ENCODE results near the gene GFI1. TPM values are rescaled to one million over a fixed set of nuclear protein-coding genes. Genes with fewer than 3 reads are reported as not detected.
A peak's percentile ranks its signal among the peaks of the same experiment; 100 is the strongest.

GFI1 gene
- total RNA-seq, 1 experiment from 2014 or later, result not detected

DNA sequence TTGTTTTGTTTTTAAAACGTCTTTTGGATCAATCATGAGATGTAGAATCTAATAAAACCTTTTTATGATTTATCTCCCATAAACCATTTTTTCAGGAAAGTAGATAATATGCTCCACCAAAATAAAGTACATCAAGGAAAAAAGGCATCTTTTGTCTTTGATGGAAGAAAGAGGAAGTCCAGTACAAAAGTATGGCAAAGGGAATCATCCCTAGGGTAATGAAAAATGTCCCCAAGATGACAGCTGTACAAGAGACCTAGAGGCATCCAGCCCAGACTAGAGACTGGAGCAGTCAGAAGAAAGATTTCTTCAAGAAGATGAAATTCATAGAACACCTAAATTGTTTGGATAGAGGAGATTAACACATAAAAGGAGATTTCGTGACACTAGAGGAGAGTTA lies 32.3 kb upstream of the GFI1 start:
- ChIA-PET CTCF (interaction anchor here (0.6 to 1.1 kb wide), 2 partner anchors 18 to 92 kb away, joined by 3 to 6 read pairs; no protein-coding TSS in a partner anchor), POLR2A (no interaction called here)
- no TSS peak for BruUV-seq (replicated peaks)
- Mint-ChIP-seq H3K36me3 (ENCODE audit: insufficient read depth, unreplicated experiment) (no peaks in the 10 kb centered on the region), H3K27me3 (ENCODE audit: insufficient read depth, unreplicated experiment) (no peaks in the 10 kb centered on the region), H3K4me3 (ENCODE audit: unreplicated experiment) (no peak overlapping the region), H3K4me1 (ENCODE audit: insufficient read depth, unreplicated experiment) (peaks cover 7% of the 10 kb centered on the region), H3K27ac (ENCODE audit: low read depth, unreplicated experiment) (no peak overlapping the region), H3K9me3 (ENCODE audit: unreplicated experiment) (no peaks in the 10 kb centered on the region)
- DNase-seq (ENCODE audit: unreplicated experiment), result no peak
- intact Hi-C loops (cut with micrococcal nuclease), result no loop called here
- TF ChIP-seq, protein P1, sequence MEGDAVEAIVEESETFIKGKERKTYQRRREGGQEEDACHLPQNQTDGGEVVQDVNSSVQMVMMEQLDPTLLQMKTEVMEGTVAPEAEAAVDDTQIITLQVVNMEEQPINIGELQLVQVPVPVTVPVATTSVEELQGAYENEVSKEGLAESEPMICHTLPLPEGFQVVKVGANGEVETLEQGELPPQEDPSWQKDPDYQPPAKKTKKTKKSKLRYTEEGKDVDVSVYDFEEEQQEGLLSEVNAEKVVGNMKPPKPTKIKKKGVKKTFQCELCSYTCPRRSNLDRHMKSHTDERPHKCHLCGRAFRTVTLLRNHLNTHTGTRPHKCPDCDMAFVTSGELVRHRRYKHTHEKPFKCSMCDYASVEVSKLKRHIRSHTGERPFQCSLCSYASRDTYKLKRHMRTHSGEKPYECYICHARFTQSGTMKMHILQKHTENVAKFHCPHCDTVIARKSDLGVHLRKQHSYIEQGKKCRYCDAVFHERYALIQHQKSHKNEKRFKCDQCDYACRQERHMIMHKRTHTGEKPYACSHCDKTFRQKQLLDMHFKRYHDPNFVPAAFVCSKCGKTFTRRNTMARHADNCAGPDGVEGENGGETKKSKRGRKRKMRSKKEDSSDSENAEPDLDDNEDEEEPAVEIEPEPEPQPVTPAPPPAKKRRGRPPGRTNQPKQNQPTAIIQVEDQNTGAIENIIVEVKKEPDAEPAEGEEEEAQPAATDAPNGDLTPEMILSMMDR (IDR thresholded peaks at IDR 0.05; ENCODE audit: unreplicated experiment), result no peak

DNA sequence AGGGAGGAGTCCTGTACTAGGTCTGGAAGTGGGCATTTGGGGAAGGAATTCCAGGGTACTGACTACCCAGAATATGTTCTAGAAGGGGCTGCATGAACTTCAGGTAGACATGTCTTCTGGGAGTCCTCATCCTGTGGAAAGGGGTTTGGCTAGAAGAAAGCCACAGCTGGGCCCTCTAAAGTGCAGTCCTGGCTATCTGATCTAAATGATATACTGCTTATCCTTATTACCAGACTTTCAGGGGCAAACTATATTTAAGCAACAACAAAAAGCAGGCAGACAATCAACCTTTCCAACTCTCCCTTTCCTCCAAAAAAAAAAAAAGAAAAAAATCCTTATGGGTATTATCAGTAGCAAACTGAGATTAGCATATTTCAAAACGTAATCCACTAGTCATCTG lies 29.8 kb upstream of the GFI1 start:
- no peak for DNase-seq (ENCODE audit: unreplicated experiment)
- BruUV-seq (replicated peaks), result no TSS peak
- POLR2A ChIA-PET, result interaction anchor here (0.9 kb wide), 1 partner anchor 9 kb away, joined by 3 read pairs; no protein-coding TSS in a partner anchor
- peaks cover 7% of the 10 kb centered on the region for H3K4me1 Mint-ChIP-seq (ENCODE audit: insufficient read depth, unreplicated experiment)
- H3K27ac Mint-ChIP-seq (ENCODE audit: low read depth, unreplicated experiment), result no peak overlapping the region
- peaks cover 7% of the 10 kb centered on the region for H3K36me3 Mint-ChIP-seq (ENCODE audit: insufficient read depth, unreplicated experiment)
- H3K27me3 Mint-ChIP-seq (ENCODE audit: insufficient read depth, unreplicated experiment), result no peaks in the 10 kb centered on the region
- intact Hi-C loops (cut with micrococcal nuclease), result no loop called here
- TF ChIP-seq, protein P1 (IDR thresholded peaks at IDR 0.05; ENCODE audit: unreplicated experiment), result no peak
- CTCF ChIA-PET, result no interaction called here
- H3K9me3 Mint-ChIP-seq (ENCODE audit: unreplicated experiment), result no peaks in the 10 kb centered on the region
- no peak overlapping the region for H3K4me3 Mint-ChIP-seq (ENCODE audit: unreplicated experiment)

DNA sequence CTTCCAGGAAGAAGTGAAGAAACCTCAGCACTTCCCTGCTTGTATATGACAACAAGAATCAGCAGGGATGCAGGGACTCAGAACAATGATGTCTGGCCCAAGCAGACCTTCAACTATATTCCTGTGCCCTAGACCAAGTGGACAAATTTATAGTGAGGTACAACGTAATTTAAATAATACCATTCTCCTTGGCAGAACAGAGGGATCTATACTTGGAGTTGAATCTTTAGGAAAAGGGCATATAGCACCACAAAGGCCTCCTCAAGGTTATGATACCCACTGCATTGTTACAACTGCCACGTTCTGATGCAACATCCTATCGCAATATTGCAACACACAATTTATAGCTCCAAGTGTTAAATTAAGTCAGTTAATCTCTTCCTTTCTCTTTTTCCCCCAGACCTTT lies 29.1 kb upstream of the GFI1 start:
- TF ChIP-seq, protein P1 (IDR thresholded peaks at IDR 0.05; ENCODE audit: unreplicated experiment), result no peak
- no TSS peak for BruUV-seq (replicated peaks)
- peaks cover 7% of the 10 kb centered on the region for H3K36me3 Mint-ChIP-seq (ENCODE audit: insufficient read depth, unreplicated experiment)
- peak; percentile 53 for DNase-seq (ENCODE audit: unreplicated experiment)
- intact Hi-C loops (cut with micrococcal nuclease), result no loop called here
- H3K27ac Mint-ChIP-seq (ENCODE audit: low read depth, unreplicated experiment), result no peak overlapping the region
- no peak overlapping the region for H3K4me3 Mint-ChIP-seq (ENCODE audit: unreplicated experiment)
- no peaks in the 10 kb centered on the region for H3K9me3 Mint-ChIP-seq (ENCODE audit: unreplicated experiment)
- POLR2A ChIA-PET, result interaction anchor here (0.9 to 1.3 kb wide), 2 partner anchors 9 to 24 kb away, joined by 3 to 4 read pairs; no protein-coding TSS in a partner anchor
- CTCF ChIA-PET, result no interaction called here
- H3K27me3 Mint-ChIP-seq (ENCODE audit: insufficient read depth, unreplicated experiment), result no peaks in the 10 kb centered on the region
- H3K4me1 Mint-ChIP-seq (ENCODE audit: insufficient read depth, unreplicated experiment), result peaks cover 7% of the 10 kb centered on the region

DNA sequence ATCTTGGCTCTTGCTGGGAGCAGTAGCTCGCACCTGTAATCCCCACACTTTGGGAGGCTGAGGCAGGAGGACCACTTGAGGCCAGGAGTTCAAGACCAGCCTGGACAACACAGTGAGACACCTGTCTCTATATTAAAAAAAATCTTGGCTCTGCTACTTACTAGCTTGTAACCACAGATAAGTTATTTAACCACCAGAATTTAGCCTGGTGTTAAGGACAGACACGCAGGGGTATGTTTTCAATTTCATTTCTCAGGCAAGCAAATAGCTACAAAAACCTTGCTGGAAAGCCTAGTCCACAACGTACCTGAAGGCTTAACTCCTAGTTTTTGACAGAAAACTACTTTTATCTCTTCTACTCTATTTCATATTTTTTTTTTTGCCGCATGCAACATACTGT lies 24.8 kb upstream of the GFI1 start:
- Mint-ChIP-seq H3K27ac (ENCODE audit: low read depth, unreplicated experiment) (no peak overlapping the region), H3K27me3 (ENCODE audit: insufficient read depth, unreplicated experiment) (no peaks in the 10 kb centered on the region), H3K4me3 (ENCODE audit: unreplicated experiment) (no peak overlapping the region), H3K9me3 (ENCODE audit: unreplicated experiment) (no peaks in the 10 kb centered on the region), H3K36me3 (ENCODE audit: insufficient read depth, unreplicated experiment) (peaks cover 7% of the 10 kb centered on the region), H3K4me1 (ENCODE audit: insufficient read depth, unreplicated experiment) (peaks cover 7% of the 10 kb centered on the region)
- POLR2A ChIA-PET, result no interaction called here
- intact Hi-C loops (cut with micrococcal nuclease), result no loop called here
- TF ChIP-seq, protein P1 (IDR thresholded peaks at IDR 0.05; ENCODE audit: unreplicated experiment), result no peak
- DNase-seq (ENCODE audit: unreplicated experiment), result no peak
- no TSS peak for BruUV-seq (replicated peaks)
- CTCF ChIA-PET, result no interaction called here
